ENCODE data around the gene SALL3.

- TF ChIP-seq CTCF (IDR thresholded peaks at IDR 0.05; ENCODE audit: low read length) (no peak), EZH2 (optimal IDR thresholded peaks at IDR 0.05; ENCODE audit: low read depth, low read length) (no peak)
These were observed 43.2 kb upstream of the SALL3 start for GRCh38 chr18:78936251-78937005.
